Activated CD8-positive, alpha-beta memory T cell treated with anti-CD3 and anti-CD28 coated beads for 36 hours (primary cell): ENCODE results near the gene C1orf116. TPM values are rescaled to one million over a fixed set of nuclear protein-coding genes. Genes with fewer than 3 reads are reported as not detected.

Experiments used
- CTCF ChIA-PET: fragments of 350-600 bp; sonication (Branson Sonifier 250); formaldehyde crosslinking; loops from one replicate; lab custom pipeline; 2021; ENCODE audit warnings: antibody characterized with exemption; lab: Charles Lee
- POLR2A ChIA-PET: fragments of 350-600 bp; sonication (Branson Sonifier 250); formaldehyde crosslinking; loops from one replicate; lab custom pipeline; 2021; ENCODE audit warnings: antibody characterized with exemption; lab: Charles Lee
- total RNA-seq, 2 experiments: library from RNA; stranded (reverse); gene quantifications; one replicate each; pipeline ENCODE4 v1.2.3, GENCODE V29; 2021

C1orf116 gene
- total RNA-seq, 2 experiments from 2014 or later: not detected

DNA sequence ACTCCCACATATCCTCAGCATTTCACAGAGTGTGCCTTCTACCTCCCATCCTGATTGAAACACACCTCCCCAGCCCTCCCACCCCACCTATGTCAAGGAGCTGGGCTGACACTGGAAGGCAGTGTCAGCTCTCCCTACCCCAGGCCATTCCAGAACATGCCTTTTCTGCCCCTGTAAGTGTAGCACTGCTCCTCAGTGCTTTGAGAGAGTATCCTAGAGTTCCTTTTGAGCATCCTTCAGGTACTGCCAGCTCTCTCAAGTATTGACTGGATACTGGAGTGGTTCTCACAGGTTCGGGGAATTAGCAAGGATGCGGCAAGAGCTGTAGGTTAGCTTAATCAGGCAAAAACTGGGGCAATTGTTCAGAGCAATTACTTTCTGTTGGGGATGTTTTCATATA, 21.8 kb downstream of the C1orf116 start:
- POLR2A ChIA-PET: no interaction called here
- CTCF ChIA-PET: no interaction called here

DNA sequence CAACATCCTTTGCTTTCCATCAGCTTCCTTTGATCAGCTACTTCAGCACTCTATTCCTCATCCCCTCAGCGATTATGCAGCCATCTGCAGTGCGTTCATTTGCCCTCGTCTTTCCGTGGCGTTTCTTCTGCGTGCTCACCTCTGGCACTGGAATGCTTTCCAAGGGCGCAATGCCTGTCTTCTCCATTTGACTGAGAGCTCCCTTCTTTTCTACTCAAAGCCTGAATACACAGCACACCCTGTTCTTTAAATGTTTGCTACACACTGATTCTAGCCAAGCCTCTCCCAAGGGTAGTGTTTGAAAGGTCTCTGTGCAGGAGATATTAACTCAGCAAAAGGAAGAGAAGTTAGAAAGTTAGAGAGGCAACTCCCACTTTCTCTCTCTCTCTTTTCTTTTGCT, 22.6 kb downstream of the C1orf116 start:
- ChIA-PET POLR2A (no interaction called here), CTCF (no interaction called here)

DNA sequence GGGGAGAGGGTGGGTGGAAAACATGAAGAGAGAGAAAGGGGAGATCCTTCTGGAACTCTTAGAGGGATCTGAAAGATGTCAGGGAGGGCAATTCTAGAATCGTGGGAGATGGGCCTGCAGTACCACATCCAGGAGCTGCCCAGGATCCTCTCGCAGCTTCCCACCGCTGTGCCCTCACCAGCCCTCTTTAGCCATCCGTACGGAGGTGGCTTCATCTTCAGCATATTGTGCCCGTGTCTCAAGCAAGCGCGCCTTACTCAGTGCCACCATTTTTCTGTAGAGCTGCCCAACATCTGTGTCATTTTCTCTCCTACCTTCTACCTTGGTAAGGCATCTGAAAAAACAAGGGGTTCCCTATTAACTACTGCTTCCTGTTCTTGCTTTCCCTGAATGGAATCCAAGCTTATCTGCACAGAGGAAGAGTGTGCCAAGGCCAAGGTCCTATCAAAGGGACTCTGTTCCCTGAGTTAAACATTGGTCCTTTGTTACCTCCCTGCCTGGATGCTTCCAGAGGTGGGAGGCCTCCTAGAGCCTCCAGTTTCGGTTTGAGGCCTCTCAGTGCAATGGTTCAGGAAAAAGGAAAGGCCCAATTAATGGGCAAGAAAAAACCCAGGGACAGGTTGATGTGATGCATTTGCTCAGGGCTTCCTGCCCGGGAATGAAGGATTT, 23.2 kb downstream of the C1orf116 start:
- CTCF ChIA-PET: no interaction called here
- POLR2A ChIA-PET: no interaction called here

DNA sequence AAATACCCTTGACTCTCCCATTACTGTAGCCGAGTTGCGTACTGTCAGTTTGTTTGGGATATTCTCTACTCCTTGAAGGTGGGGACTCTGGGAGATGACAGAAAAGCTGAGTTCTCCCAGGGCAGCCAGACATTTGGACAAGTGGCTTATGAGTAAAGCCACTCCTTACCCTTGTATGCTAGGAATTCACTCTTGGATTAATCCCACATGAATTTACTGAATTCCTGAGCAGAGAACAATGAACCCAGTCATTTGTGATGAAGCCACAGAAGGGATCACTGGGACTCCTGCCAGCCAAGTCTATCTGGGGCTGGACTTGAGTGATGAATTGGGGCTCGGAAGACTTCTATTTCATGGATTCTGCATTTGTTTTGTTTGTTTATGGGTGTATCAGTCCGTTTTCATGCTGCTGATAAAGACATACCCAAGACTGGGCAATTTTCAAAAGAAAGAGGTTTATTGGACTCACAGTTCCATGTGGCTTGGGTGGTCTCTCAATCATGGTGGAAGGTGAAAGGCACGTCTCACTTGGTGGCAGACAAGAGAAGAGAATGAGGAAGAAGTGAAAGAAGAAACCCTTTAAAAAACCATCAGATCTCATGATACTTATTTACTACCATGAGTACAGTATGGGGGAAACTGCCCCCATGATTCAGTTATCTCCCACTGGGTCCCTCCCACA, 25.1 kb downstream of the C1orf116 start:
- ChIA-PET CTCF (no interaction called here), POLR2A (no interaction called here)

DNA sequence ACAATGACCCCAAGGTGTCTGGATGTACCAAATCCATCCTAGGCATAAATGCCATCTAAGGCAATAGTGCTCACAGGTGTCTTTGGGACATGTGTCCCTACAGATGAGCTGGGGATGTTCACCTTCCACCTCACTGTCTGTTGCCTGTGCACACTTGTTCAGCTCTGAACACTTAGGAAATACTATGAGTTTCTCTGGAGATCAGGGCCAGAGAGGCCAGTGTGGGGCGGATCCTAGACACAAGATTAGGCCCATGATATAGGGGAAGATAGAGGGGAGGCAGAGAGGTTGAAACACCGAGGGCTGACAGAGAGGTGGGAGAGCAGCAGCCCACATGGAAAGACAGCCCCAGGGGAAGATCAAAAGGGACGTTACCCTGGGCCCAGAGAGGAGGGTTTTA, 25.6 kb downstream of the C1orf116 start:
- ChIA-PET CTCF (no interaction called here), POLR2A (no interaction called here)

DNA sequence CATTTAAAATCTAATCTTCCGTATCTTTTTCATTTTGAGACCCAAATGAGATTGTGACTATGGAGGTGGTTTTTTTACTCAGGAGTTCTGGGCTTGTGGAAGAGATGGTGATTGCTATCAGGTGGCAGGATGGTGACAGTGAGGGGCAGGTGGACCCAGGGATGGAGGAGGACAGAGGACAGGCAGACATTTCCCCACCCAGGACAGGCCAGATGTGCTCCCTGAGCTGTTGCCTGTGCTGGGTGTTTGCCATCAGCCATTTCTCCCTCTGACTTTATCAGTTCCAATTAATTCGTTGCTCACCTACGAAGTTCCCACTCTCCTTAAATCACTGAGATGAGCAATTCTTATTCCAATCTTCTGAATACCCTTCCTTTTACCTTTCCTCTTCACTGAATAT, 26.5 kb downstream of the C1orf116 start:
- POLR2A ChIA-PET: no interaction called here
- CTCF ChIA-PET: interaction anchor here (1.0 kb wide), 1 partner anchor 16 kb away, joined by 3 read pairs; no protein-coding TSS in a partner anchor

DNA sequence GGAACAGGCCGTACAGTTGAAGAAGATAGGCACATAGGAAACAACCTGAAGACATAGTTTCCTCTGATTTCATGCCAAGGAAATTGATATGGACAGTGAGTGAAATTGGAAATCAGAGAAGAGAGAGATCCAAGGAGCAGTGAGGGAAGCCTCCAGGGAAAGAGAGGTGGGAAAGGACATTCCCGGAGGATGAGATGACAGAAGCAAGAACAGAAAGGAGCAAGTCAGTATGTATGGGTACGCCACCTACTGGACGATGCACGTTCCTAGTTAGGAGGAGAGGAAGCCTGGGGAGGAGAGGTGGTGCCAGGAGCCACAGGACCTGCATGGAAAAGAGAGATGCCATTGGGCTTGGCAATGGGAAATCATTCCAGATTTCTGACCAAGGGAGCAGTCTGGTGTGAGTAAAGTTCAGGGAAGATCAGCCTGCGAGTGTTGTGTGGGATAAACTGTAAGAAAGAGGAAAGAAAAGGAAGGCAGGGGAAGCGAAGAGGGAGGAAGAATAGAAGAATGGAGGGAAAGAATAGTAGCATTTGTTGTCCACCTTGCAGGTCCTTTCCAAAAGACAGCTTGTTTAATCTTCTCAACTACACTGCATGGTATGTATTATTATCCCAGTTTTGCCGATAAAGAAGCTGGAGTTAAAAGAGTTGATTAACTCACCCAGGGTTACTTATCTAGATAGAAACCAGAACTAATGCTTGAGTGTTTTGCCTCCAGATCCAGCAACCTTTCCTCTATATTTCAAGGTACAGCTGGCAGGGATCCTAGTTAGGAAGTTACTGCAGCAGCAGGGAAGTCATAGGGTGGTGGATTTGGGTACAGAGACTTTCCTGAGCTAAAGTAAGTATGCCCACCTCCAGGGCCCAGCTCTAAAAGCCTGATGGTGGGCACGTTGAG, 27.4 kb downstream of the C1orf116 start:
- ChIA-PET CTCF (interaction anchor here (1.0 to 1.6 kb wide), 5 partner anchors 9 to 72 kb away, joined by 3 to 4 read pairs (median 4); no protein-coding TSS in a partner anchor), POLR2A (no interaction called here)

DNA sequence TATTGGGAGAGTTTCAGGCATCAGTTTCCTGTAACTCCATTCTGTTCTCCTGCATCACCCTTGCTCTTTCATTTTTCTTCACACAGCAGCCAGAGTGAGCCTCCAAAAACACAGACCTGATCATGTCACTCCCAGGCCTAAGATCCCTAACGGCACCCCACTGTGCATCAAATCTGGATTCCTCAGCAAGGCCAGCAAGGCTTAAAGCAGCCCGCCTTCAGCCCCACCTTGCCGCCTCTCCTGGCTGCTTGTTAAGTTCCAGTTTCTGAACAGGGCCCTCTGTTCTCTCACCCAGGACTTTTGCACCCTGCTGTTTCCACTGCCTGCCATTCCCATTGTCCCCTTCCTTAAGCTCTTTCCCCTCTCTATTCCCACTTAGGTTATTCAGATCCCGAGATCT, 29.3 kb downstream of the C1orf116 start:
- CTCF ChIA-PET: no interaction called here
- POLR2A ChIA-PET: no interaction called here

DNA sequence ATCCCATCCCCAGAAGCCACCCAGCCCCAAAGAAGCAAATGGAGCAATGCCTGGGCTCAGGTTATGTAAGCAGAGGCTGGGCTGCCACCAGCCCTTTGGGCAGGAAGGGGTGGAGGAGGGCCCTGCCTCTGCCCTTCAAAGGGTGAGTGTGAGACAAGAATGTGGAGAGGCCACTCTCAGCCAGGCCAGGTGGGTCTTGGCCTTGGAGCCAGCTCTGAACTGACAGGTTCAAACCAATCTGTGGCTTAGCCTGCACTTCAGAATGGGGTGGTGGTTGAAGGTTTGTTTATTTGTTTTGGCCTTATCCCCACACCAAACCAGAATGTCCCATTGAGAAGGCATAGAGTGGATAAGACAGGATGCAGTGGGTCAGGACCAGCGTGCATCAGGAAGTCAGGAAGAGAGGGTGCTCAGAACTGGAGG, 29.8 kb downstream of the C1orf116 start:
- ChIA-PET CTCF (no interaction called here), POLR2A (no interaction called here)

DNA sequence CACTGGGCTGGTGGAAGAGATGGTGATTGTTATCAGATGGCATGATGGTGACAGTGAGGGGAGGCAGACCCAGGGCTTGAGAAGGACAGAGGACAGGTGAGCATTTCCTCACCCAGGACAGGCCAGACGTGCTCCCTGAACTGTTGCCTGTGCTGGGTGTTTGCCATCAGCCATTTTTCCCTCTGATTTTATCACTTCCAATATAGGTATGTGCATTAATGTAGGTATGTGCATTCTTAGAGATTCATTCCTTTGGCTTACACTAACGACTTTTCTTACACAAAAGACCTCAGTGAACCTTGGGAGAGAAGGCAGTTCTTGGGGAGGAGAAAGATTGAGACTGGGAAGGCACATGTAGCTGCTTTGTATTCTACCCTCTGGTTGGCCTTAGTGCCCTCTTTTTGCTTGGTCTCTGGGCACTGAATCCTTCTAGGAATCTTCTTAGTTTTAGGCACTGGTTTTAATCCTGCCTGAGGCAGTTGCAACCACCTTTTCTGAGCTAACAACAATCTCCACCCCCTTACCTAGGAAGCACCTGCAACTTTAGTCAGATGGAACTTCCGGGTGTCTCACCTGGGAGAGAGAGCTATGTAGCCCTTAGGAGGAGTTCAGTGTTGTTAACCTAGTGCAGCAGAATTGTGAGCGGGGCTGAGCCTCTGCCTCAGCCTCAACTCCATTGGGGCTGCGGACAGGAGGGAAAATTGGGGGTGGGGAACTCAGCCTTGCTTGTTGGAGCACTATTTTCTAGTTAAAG, 30.9 kb downstream of the C1orf116 start:
- ChIA-PET CTCF (no interaction called here), POLR2A (no interaction called here)

DNA sequence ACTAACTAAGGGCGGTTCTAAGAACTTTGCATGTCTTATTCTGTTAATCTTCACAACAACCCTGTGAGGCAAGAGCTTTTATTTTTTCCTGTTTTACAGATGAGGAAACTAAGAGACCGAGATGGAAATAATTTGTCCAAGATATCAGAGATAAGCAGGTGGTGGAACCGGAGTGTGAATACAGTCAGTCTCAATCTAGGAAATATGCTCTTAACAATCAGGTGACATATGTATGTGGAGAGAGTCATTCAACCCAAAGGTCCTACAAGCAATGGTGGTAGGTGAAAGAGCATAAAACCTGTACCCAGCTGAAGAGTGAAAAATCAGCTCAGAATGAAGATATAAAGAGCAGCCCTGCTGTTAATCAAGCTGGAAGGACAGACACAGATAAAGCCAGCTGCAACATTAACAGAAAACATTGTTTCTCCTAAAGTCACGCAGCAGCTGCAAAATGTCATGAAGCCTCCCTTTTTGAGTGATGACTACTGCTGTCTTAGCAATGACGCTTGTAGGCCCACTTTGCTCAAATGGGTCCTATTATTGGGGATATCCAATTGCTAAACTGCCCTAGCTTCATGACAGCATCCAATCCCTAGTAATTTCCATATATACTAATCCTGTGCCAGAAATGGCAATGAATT, 31.8 kb downstream of the C1orf116 start:
- CTCF ChIA-PET: no interaction called here
- POLR2A ChIA-PET: no interaction called here

DNA sequence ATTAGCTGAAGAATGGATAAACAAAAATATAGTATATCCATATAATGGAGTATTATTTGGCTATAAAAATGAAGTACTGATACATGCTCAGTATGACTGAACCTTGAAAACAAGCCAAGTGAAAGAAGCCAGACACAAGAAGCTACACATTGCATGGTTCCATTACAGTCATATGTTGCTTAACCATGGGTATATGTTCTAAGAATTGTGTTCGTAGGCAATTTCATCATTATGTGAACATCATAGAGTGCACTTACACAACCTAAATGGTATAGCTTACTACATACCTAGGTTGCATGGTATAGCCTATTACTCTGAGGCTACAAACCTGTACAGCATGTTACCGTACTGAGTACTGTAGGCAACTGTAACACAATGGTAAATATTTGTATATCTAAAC, 33.7 kb downstream of the C1orf116 start:
- CTCF ChIA-PET: no interaction called here

DNA sequence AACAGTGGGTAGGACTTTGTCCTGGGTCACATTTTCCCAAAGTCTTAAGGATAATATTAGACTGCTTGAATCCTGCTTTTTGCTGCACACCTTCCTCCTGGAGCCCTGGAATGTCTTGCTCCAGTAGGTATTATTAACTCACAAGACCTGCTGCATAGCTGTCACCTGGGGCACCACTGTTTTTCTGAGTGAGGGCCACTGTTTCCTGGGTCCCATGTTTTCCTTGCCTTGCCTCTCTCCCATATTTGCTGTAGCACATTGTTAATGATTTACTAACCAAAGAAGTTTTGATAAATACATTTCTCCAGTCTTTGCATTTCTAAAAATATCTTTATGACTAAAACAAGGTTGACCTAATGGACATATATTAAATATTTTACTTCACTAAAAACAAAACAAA, 39.8 kb downstream of the C1orf116 start:
- POLR2A ChIA-PET: no interaction called here
- CTCF ChIA-PET: no interaction called here

More for the DNA sequence above, 33.7 kb downstream of the C1orf116 start:
- POLR2A ChIA-PET: no interaction called here

DNA sequence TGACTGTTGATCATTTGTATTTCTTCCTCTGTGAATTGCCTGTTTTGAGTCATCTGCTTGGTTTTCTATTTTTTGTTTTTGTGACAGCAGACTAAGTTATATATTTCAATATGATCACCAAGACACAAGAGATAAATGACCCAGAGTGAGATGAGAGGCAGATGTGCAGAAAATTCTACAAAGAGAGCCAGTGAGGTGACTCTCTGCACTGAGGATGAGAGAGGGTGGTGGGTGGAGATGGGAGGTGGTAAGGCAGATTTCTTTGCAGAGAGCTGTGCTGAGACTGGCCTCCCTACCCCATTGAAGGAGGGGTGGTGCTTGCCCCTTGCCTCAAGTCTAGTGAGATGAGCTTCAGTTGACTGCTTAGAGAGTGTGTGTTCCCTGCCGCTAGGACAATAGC, 44.7 kb downstream of the C1orf116 start:
- ChIA-PET POLR2A (no interaction called here), CTCF (no interaction called here)

DNA sequence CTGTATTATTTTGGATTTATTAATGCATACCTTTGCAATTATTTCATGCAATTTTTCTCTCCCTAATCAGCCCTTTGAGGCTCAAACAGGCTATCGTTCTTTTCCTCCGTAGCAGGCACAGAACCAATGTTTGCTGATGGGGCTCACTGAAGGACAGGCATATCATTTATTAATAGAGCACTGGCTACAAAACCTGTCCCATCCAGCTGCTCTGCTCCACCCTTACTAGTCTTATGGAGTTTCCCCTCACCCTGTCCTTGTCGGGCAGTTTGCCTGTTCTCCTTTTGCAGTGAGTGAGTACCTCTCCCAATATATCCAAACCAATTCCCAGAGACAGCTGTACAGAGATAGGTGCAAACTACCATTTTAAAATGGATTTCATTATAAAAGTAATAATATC, 45.7 kb downstream of the C1orf116 start:
- CTCF ChIA-PET: no interaction called here
- POLR2A ChIA-PET: no interaction called here

DNA sequence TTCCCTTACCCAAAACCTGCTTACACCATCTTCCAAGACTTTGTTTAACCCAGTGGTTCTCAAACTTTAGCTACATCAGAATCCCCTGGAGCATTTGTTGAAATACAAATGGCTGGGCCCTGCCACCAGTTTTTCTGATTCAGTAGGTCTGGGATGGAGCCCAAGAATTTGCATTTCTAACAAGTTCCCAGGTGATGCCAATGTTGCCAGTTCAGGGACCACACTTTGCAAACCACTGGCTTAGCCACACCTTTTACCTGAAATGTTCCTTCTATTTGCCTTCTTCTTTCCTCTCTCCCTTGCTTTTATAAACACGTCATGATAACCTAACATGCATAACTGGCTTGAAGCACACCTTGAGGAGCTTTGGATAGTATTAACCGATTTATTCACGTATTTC, 46.2 kb downstream of the C1orf116 start:
- POLR2A ChIA-PET: no interaction called here
- CTCF ChIA-PET: no interaction called here

DNA sequence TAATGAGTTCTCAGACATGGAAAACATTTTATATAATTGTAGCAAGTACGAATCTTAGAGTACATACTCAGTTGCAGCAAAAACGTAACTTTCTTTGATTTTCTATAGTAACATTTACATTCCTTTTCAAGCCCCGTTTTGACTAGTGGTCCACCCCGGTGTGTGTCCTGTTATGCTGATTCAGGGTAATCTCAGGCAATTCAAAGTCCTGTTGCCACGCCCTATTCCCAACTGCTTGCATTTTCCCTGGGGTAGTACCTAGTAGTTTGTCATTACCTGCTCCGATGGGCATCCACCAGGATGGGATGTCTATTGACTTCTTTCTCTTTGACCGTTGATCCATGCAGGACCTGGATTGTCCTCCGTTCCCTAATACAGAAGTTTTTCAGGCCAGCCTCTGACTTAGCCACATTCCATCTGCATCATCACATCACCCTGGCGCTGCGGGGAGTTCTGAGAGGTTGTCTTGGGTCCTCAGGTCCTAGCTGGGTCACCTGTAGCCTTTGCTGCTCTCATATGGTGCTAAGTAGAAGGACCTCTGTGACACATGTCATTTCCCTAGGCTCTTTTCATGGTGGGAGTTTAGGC, 47.3 kb downstream of the C1orf116 start:
- CTCF ChIA-PET: no interaction called here
- POLR2A ChIA-PET: no interaction called here

DNA sequence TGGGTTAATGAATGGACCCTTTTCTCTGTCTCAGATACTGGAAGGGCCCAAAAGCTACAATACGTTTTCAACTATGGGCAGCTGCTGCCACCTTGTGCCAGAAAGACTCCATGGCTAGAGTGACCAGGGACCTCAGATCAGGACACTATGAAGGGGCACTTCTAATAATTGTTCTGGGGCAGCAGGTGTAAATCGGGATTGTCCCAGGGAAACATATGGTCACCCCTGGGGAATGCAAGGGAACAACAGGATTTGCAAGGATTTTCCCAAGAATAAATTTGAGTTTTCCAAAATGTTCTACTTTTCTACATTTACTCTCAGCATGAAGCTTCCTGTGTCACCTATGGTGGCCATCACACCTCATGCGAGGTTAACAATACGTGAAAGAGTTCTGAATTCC, 50.3 kb downstream of the C1orf116 start:
- ChIA-PET CTCF (interaction anchor here (1.0 to 3.8 kb wide), 22 partner anchors 11 to 491 kb away, joined by 3 to 36 read pairs (median 4); partner anchors contain the start of gene PIGR), POLR2A (no interaction called here)
